Loucy (cell line): ENCODE results near the gene PRKAR2B.

Source experiments
- CTCF ChIP-seq: fragments of 200-600 bp; sonication (generic); conservative IDR thresholded peaks from 2 replicates; pipeline ENCODE4 v1.5.1; 2014; ENCODE audit warnings: mild to moderate bottlenecking, antibody characterized with exemption, low read length
- EZH2phosphoT487 ChIP-seq: fragments of 200-600 bp; IDR thresholded peaks from 2 replicates; pipeline ENCODE4 v1.6.1; 2018; ENCODE audit warnings: antibody characterized with exemption, mild to moderate bottlenecking, moderate library complexity, borderline replicate concordance

GRCh38 chr7:107085180-107085579, 40.7 kb downstream of the PRKAR2B start:
- TF ChIP-seq CTCF (no peak), EZH2phosphoT487 (no peak)
